Adrenal gland (tissue), 5 donors: ENCODE results near the gene FOSL1.

Source experiments
- POLR2A ChIP-seq, 2 donors: fragments of 450-650 bp; IDR thresholded peaks; one replicate each; pipeline ENCODE4 v1.6.1; 2017; ENCODE audit warnings: antibody characterized with exemption in 2 of 2, mild to moderate bottlenecking in 2 of 2, moderate library complexity in 1 of 2
- TF ChIP-seq, protein P1 (sequence below), 6 experiments: fragments of 450-650 bp in 4 of 6; fragments of 200-600 bp in 2 of 6; sonication (generic) in 1 of 6; IDR thresholded peaks; 1 replicate in 5 of 6; 2 replicates in 1 of 6; pipeline versions ENCODE4 v1.5.1 to v1.8.0; 2016 to 2021; ENCODE audit warnings: antibody characterized with exemption in 6 of 6, mild to moderate bottlenecking in 2 of 6, moderate library complexity in 1 of 6
- donor health status: DM: no; HTN: no; CAD: no.

DNA sequence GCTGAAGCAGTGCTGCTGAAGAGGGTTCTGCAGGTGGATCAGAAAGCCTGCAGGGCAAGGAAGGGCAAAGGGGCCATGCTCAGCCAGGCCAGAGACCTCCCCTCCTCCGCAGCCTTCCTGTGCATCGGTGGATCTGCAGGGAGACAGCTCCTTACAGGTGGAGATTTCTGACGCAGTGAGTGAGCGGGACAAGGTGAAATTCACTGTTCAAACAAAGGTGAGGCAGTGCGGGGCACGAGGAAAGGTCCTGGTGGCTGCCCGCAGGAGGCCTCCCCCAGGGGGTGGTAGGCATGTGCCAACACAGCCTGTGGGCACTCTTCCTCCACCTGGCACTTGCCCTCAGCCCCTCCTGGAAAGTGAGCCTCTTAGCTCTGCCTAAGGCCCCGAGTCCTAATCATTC, 50.8 kb downstream of the FOSL1 start:
- no peak for TF ChIP-seq POLR2A (IDR thresholded peaks at IDR 0.05)
- TF ChIP-seq, protein P1, sequence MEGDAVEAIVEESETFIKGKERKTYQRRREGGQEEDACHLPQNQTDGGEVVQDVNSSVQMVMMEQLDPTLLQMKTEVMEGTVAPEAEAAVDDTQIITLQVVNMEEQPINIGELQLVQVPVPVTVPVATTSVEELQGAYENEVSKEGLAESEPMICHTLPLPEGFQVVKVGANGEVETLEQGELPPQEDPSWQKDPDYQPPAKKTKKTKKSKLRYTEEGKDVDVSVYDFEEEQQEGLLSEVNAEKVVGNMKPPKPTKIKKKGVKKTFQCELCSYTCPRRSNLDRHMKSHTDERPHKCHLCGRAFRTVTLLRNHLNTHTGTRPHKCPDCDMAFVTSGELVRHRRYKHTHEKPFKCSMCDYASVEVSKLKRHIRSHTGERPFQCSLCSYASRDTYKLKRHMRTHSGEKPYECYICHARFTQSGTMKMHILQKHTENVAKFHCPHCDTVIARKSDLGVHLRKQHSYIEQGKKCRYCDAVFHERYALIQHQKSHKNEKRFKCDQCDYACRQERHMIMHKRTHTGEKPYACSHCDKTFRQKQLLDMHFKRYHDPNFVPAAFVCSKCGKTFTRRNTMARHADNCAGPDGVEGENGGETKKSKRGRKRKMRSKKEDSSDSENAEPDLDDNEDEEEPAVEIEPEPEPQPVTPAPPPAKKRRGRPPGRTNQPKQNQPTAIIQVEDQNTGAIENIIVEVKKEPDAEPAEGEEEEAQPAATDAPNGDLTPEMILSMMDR (IDR thresholded peaks at IDR 0.05), result no peak
